SK-N-DZ (cell line): ENCODE data around the gene ZNF333. TPM values are rescaled to one million over a fixed set of nuclear protein-coding genes. Genes with fewer than 3 reads are reported as not detected.
A peak's percentile ranks its signal among the peaks of the same experiment; 100 is the strongest.

Experiments
- DNase-seq: peaks from one replicate; pipeline ENCODE4 v3.0.0-alpha.2; 2015; ENCODE audit warnings: low spot score
- polyA plus RNA-seq, 2 experiments: library from polyadenylated mRNA; depleted of rRNA; stranded (reverse); fragments of >200 nt; gene quantifications; 2 replicates each; pipeline ENCODE4 v1.2.3, GENCODE V29; 2014

The ZNF333 gene
- polyA plus RNA-seq (2014; cell fraction: cytosol; rRNA removed): 13.9 and 17.7 TPM in 2 replicates
- polyA plus RNA-seq (2014; cell fraction: nucleus; rRNA removed): 51.7 and 53.3 TPM in 2 replicates

GRCh38 chr19:14689598-14690503 lies at the start of gene ZNF333:
Gene ZNF333, plus strand, starts transcription at chr19:14690048. Its CDS starts 3,444 bp downstream, at chr19:14693492.
- DNase-seq: peak; percentile 84

GRCh38 chr19:14648506-14648905 lies 41.3 kb upstream of the ZNF333 start:
- DNase-seq: no peak

- no peak for DNase-seq
These were observed 40.8 kb upstream of the ZNF333 start for GRCh38 chr19:14649020-14649419.

GRCh38 chr19:14650161-14650560 lies 39.7 kb upstream of the ZNF333 start:
- no peak for DNase-seq

GRCh38 chr19:14654786-14655560 lies 34.9 kb upstream of the ZNF333 start:
- DNase-seq: no peak

GRCh38 chr19:14655726-14656125 lies 34.1 kb upstream of the ZNF333 start:
- no peak for DNase-seq

- DNase-seq: no peak
These were observed 29.9 kb upstream of the ZNF333 start for GRCh38 chr19:14659874-14660489.

GRCh38 chr19:14661372-14661924 lies 28.4 kb upstream of the ZNF333 start:
- DNase-seq: no peak

- DNase-seq: no peak
These were observed 19.9 kb upstream of the ZNF333 start for GRCh38 chr19:14669940-14670339.

- no peak for DNase-seq
These were observed 19.4 kb upstream of the ZNF333 start for GRCh38 chr19:14670408-14670807.

GRCh38 chr19:14672188-14672872 lies 17.5 kb upstream of the ZNF333 start:
- no peak for DNase-seq

- no peak for DNase-seq
These were observed 16.8 kb upstream of the ZNF333 start for GRCh38 chr19:14673088-14673487.

GRCh38 chr19:14674764-14675163 lies 15.1 kb upstream of the ZNF333 start, which contains the start of gene ADGRE3:
Gene ADGRE3, minus strand, starts transcription at chr19:14674844. Its CDS starts 74 bp downstream, at chr19:14674770.
- DNase-seq: no peak

- no peak for DNase-seq
These were observed 13.1 kb upstream of the ZNF333 start for GRCh38 chr19:14676762-14677161.

GRCh38 chr19:14677464-14677863 lies 12.4 kb upstream of the ZNF333 start:
- no peak for DNase-seq

- DNase-seq: no peak
These were observed 11.6 kb upstream of the ZNF333 start for GRCh38 chr19:14678199-14678598.

GRCh38 chr19:14682084-14682483 lies 7.8 kb upstream of the ZNF333 start:
- no peak for DNase-seq

- DNase-seq: no peak
These were observed 6.4 kb upstream of the ZNF333 start for GRCh38 chr19:14683439-14683838.

GRCh38 chr19:14686411-14686810 lies 3.4 kb upstream of the ZNF333 start:
- DNase-seq: no peak

GRCh38 chr19:14694641-14695266 lies 4.9 kb downstream of the ZNF333 start:
- no peak for DNase-seq
